Measurements from ENCODE around the gene OR2F1. TPM values are rescaled to one million over a fixed set of nuclear protein-coding genes. Genes with fewer than 3 reads are reported as not detected.
A peak's percentile ranks its signal among the peaks of the same experiment; 100 is the strongest.

OR2F1 gene
- total RNA-seq, 1 experiment from 2014 or later, result not detected

- H3K27me3 ChIP-seq, result no peaks in the 10 kb centered on the region
- no peak overlapping the region for H3K4me3 ChIP-seq
- no peak overlapping the region for H3K27ac ChIP-seq
- no peaks in the 10 kb centered on the region for H3K36me3 ChIP-seq
- H3K4me1 ChIP-seq, result no peaks in the 10 kb centered on the region
- no peaks in the 10 kb centered on the region for H3K9me3 ChIP-seq (replicated peaks)
- DNase-seq, result no peak
Observed at GRCh38 chr7:143936087-143937009, 18.3 kb upstream of the OR2F1 start.

- H3K36me3 ChIP-seq, result no peaks in the 10 kb centered on the region
- no peaks in the 10 kb centered on the region for H3K27me3 ChIP-seq
- no peaks in the 10 kb centered on the region for H3K9me3 ChIP-seq (replicated peaks)
- H3K27ac ChIP-seq, result no peak overlapping the region
- no peaks in the 10 kb centered on the region for H3K4me1 ChIP-seq
- H3K4me3 ChIP-seq, result no peak overlapping the region
- DNase-seq, result no peak
Observed at GRCh38 chr7:143938379-143939243, 16.0 kb upstream of the OR2F1 start.

GRCh38 chr7:143945423-143945822 is 9.2 kb upstream of the OR2F1 start:
- Histone ChIP-seq H3K9me3 (replicated peaks) (no peaks in the 10 kb centered on the region), H3K36me3 (no peaks in the 10 kb centered on the region), H3K27me3 (no peaks in the 10 kb centered on the region), H3K4me3 (no peak overlapping the region), H3K27ac (no peak overlapping the region), H3K4me1 (no peaks in the 10 kb centered on the region)
- no peak for DNase-seq

GRCh38 chr7:143947111-143947510 is 7.5 kb upstream of the OR2F1 start:
- DNase-seq, result no peak
- no peaks in the 10 kb centered on the region for H3K9me3 ChIP-seq (replicated peaks)

GRCh38 chr7:143948733-143949132 is 5.9 kb upstream of the OR2F1 start:
- Histone ChIP-seq H3K9me3 (replicated peaks) (no peaks in the 10 kb centered on the region), H3K27ac (no peak overlapping the region), H3K4me1 (no peaks in the 10 kb centered on the region), H3K27me3 (no peaks in the 10 kb centered on the region), H3K4me3 (no peak overlapping the region), H3K36me3 (no peaks in the 10 kb centered on the region)
- DNase-seq, result no peak

More at GRCh38 chr7:143947111-143947510, 7.5 kb upstream of the OR2F1 start:
- no peaks in the 10 kb centered on the region for H3K27me3 ChIP-seq
- H3K36me3 ChIP-seq, result no peaks in the 10 kb centered on the region
- no peaks in the 10 kb centered on the region for H3K4me1 ChIP-seq
- no peak overlapping the region for H3K27ac ChIP-seq
- H3K4me3 ChIP-seq, result no peak overlapping the region

GRCh38 chr7:143953421-143953820 is 1.2 kb upstream of the OR2F1 start:
- Histone ChIP-seq H3K9me3 (replicated peaks) (no peaks in the 10 kb centered on the region), H3K27me3 (no peaks in the 10 kb centered on the region), H3K27ac (no peak overlapping the region), H3K36me3 (no peaks in the 10 kb centered on the region), H3K4me1 (peaks cover 5% of the 10 kb centered on the region; the same call in 1 of the 2 replicates), H3K4me3 (no peak overlapping the region)
- no peak for DNase-seq

GRCh38 chr7:143954135-143954534 is 509 bp upstream of the OR2F1 start:
- H3K36me3 ChIP-seq, result no peaks in the 10 kb centered on the region
- no peaks in the 10 kb centered on the region for H3K9me3 ChIP-seq (replicated peaks)
- H3K27me3 ChIP-seq, result no peaks in the 10 kb centered on the region
- H3K27ac ChIP-seq, result no peak overlapping the region
- DNase-seq, result no peak
- peaks cover 5% of the 10 kb centered on the region; the same call in 1 of the 2 replicates for H3K4me1 ChIP-seq
- H3K4me3 ChIP-seq, result no peak overlapping the region

GRCh38 chr7:143958781-143959180 is 4.1 kb downstream of the OR2F1 start:
- H3K4me1 ChIP-seq, result peaks cover 5% of the 10 kb centered on the region; the same call in 1 of the 2 replicates
- no peaks in the 10 kb centered on the region for H3K27me3 ChIP-seq
- no peak overlapping the region for H3K27ac ChIP-seq
- H3K4me3 ChIP-seq, result no peak overlapping the region
- no peaks in the 10 kb centered on the region for H3K9me3 ChIP-seq (replicated peaks)
- H3K36me3 ChIP-seq, result no peaks in the 10 kb centered on the region
- no peak for DNase-seq

GRCh38 chr7:143960813-143961610 is 6.4 kb downstream of the OR2F1 start:
- Histone ChIP-seq H3K27me3 (no peaks in the 10 kb centered on the region), H3K4me1 (peaks cover under 1% of the 10 kb centered on the region; the same call in 1 of the 2 replicates), H3K9me3 (replicated peaks) (no peaks in the 10 kb centered on the region), H3K36me3 (no peaks in the 10 kb centered on the region), H3K4me3 (no peak overlapping the region), H3K27ac (no peak overlapping the region)
- DNase-seq, result no peak

GRCh38 chr7:143965280-143965679 is 10.6 kb downstream of the OR2F1 start:
- Histone ChIP-seq H3K27me3 (no peaks in the 10 kb centered on the region), H3K36me3 (no peaks in the 10 kb centered on the region), H3K4me1 (no peaks in the 10 kb centered on the region), H3K27ac (no peak overlapping the region), H3K4me3 (no peak overlapping the region), H3K9me3 (replicated peaks) (no peaks in the 10 kb centered on the region)
- no peak for DNase-seq

- H3K4me1 ChIP-seq, result no peaks in the 10 kb centered on the region
- H3K9me3 ChIP-seq (replicated peaks), result no peaks in the 10 kb centered on the region
- H3K27me3 ChIP-seq, result no peaks in the 10 kb centered on the region
- no peak overlapping the region for H3K27ac ChIP-seq
- H3K4me3 ChIP-seq, result no peak overlapping the region
- no peak for DNase-seq
- H3K36me3 ChIP-seq, result no peaks in the 10 kb centered on the region
Observed at GRCh38 chr7:143967398-143967797, 12.8 kb downstream of the OR2F1 start.

- DNase-seq, result no peak
- Histone ChIP-seq H3K9me3 (replicated peaks) (no peaks in the 10 kb centered on the region), H3K4me3 (no peak overlapping the region), H3K4me1 (peaks cover 4% of the 10 kb centered on the region), H3K27me3 (no peaks in the 10 kb centered on the region), H3K36me3 (no peaks in the 10 kb centered on the region), H3K27ac (no peak overlapping the region)
Observed at GRCh38 chr7:143973870-143974416, 19.3 kb downstream of the OR2F1 start.

- H3K4me1 ChIP-seq, result peaks cover 9% of the 10 kb centered on the region
- H3K4me3 ChIP-seq, result no peak overlapping the region
- H3K27me3 ChIP-seq, result no peaks in the 10 kb centered on the region
- H3K36me3 ChIP-seq, result no peaks in the 10 kb centered on the region
- DNase-seq, result no peak
- H3K9me3 ChIP-seq (replicated peaks), result no peaks in the 10 kb centered on the region
- H3K27ac ChIP-seq, result no peak overlapping the region
Observed at GRCh38 chr7:143974459-143974858, 19.8 kb downstream of the OR2F1 start.

- no peaks in the 10 kb centered on the region for H3K9me3 ChIP-seq (replicated peaks)
- peaks cover 12% of the 10 kb centered on the region for H3K4me1 ChIP-seq
- peak in 1 of 2 experiments; percentile 9 for DNase-seq
- H3K27me3 ChIP-seq, result no peaks in the 10 kb centered on the region
- no peaks in the 10 kb centered on the region for H3K36me3 ChIP-seq
- H3K27ac ChIP-seq, result no peak overlapping the region
- H3K4me3 ChIP-seq, result no peak overlapping the region
Observed at GRCh38 chr7:143975617-143976016, 21.0 kb downstream of the OR2F1 start.
